GM15510 (cell line): ENCODE results near the gene FBRS.

ENCODE experiments used
- POLR2A ChIP-seq: IDR thresholded peaks from 3 replicates; pipeline ENCODE4 v1.6.1; 2011; ENCODE audit warnings: borderline replicate concordance; ENCODE audit not compliant: insufficient read length; ENCODE audit errors: extremely low read depth

FBRS gene

DNA sequence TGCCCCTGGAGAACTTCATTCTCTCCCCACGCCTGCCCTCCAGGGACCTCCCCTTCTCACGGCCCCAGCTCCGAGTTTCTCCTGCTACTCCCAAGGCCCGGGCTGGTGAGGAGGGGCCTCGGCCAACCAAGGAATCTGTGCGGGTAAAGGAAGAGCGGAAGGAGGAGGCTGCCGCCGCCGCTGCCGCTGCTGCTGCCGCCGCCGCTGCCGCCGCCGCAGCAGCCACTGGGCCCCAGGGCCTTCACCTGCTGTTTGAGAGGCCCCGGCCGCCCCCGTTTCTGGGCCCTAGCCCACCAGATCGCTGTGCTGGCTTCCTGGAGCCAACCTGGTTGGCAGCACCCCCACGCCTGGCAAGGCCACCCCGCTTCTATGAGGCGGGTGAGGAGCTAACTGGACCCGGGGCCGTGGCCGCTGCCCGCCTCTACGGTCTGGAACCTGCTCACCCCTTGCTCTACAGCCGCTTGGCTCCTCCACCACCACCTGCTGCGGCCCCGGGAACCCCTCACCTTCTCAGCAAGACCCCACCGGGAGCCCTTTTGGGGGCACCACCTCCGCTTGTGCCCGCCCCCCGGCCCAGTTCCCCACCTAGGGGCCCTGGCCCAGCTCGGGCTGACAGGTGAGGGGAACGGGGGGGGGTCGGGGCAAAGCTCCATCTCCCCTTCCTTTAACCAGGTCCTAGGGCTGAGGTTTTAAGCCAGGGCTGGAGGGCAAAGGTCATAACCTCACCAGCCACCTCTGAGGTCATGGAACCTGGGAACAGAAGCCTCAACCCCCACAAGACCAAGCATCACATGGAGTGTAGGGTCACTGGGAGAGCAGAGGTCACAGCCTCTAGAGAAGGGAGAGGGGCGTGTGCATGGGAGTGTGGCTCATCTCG is 11.0 kb downstream of the FBRS start:
- no peak for TF ChIP-seq POLR2A

DNA sequence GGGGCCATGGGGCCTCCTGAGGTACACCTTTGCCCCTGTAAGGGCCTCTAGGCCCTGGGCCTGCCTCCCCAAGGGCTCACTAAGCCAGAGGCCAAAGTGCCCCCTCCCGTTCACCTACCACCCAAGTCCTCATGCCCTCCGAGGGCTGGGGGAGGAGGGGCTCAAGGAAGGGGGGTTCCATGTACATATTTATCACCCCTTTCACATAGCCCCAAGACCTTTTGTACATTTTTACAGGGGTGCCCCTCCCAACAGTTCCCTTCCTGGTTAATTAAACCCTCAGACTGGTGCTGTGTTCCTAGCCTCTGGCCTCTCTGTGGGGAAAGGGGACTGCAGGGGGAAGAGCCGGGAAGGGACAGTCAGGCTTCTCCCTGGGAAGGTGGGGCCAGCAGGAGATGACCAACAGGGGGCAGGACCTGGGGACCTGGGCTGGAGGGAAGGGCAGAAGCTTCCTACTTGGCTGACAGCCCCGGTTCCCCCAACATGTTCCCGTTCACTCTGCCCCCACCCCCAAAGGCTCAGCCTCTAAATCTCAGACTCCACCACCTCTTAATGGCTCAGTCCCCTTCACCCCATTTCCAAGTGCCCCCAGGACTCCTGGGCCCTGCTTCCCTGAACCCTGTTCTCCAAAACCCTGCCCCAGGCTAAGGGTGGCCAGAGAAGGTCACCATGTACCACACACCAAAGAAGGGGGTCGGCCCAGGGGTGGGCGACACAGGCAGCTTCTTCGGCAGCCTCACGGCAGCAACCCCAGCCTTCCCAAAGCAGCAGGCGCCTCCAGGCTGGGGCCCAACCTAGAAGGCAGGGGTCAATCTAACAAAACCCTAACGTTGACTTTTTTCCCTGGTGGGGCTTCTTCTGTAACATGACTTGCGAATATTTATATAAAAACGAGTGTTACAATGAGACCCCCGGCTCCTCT is 11.9 kb downstream of the FBRS start:
- TF ChIP-seq POLR2A: no peak

DNA sequence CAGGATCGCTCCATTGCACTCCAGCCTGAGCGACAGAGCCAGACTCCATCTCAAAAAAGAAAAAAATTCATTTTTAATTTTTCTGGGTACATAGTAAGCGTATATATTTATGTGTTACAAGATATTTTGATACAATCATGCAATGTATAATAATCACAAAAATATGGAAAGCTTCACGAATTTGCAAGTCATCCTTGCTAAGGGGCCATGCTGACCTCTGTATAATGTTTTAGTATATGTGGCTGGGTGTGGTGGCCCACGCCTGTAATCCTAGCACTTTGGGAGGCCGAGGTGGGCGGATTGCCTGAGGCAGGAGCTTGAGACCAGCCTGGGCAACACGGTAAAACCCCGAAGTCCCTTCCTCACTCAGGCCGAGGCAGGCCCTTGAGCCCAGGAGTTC is 16.9 kb downstream of the FBRS start:
- no peak for TF ChIP-seq POLR2A

DNA sequence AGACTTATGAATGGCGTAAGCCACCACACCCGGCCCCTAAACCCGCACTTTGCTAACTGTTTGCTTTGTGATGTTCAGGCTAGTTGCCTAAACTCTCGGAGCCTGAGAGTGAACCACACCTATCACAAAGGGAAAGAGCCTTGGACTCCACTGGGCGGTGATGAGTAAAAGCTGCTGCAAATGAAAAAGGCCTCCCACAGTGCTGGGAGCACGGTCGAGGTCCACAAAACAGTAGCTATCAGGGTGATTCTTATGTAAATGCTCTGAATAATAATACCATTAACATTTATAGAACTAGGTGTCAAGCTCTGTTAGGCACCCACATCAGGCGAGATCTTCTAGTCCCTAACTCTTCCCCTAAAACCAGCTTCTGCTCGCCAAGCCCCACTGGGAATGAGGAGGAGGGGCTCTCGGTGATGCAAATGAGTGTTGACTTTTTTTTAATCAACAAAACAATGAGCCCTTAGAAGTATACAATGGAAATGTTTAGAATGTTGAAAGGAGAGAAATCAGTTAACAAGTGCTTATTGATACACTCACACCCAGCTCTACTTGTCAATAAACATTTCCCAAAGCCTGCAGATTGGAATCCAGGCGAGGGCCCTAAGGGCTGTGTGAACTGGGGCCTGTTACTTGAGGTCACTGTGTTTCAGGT is 19.8 kb downstream of the FBRS start:
- TF ChIP-seq POLR2A: no peak

DNA sequence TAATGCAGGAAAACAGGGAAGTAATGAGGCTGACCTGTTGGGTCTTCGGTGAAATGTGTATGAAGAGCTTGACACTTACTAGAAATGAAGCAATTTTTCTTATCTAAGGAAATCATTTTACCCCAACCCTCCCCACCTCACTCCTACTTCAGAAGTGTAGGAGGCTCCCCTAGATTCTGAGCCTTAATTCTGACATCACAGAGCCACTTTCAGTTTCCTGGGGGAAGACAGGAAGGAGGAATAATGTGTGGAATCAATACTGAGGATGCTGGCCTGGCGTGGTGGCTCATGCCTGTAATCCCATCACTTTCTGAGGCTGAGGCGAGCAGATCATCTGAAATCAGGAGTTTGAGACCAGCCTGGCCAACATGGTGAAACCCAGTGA is 20.3 kb downstream of the FBRS start:
- TF ChIP-seq POLR2A: no peak

DNA sequence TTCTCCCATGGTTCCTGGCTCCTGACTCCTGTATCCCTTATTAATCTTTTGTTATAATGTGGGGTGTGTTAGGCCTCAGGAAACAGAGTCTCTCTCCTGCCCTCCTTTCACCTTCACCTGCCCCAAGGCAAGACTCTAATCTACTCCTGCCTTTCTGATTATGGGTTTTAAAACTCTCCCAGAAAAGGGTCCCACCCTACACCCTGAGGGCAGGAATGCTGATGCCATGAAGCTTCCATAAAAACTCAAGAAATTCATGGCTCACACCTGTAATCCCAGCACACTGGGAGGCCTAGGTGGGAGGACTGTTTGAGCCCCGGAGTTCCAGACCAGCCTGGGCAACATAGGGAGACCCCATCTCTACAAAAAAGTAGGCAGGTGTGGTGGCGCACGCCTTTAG is 22.1 kb downstream of the FBRS start:
- no peak for TF ChIP-seq POLR2A

DNA sequence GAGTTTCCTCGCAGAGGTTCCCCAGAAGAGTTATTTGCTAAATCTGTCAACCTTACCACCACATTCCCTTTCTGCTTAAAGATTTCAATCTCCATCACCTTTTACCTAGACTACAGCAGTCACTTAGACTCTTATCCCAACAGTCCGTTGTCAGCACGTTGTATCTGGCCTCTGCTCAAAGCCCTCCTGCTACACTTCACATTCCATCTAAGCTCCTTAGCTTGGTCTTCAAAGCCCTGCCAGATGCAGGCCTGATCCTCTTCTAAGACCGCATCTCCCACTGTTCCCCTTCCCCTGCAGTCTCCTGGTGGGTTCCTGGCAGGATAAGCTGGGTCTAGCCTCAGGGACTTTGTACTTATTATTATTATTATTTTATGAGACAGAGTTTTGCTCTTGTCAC is 30.5 kb downstream of the FBRS start:
- no peak for TF ChIP-seq POLR2A

DNA sequence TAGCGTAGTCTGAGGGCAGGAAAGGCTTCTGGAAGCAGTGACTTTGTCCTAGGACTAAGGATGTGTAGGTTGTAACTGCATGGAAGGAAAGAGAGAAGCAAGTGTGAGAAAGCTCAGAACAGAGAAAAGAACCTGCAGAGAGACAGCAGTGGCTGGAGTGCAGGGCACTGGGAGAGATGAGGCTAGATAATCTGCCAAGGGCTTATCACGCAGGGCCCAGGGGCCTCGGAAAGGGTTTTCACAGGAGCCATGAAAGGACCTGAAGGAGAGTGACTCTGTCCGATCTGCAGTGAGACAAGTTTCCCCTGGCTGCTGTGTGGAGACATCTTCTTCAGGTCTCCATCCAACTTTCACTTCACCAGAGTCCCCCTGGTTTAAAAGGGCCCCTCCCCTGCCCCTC is 33.7 kb downstream of the FBRS start:
- no peak for TF ChIP-seq POLR2A

DNA sequence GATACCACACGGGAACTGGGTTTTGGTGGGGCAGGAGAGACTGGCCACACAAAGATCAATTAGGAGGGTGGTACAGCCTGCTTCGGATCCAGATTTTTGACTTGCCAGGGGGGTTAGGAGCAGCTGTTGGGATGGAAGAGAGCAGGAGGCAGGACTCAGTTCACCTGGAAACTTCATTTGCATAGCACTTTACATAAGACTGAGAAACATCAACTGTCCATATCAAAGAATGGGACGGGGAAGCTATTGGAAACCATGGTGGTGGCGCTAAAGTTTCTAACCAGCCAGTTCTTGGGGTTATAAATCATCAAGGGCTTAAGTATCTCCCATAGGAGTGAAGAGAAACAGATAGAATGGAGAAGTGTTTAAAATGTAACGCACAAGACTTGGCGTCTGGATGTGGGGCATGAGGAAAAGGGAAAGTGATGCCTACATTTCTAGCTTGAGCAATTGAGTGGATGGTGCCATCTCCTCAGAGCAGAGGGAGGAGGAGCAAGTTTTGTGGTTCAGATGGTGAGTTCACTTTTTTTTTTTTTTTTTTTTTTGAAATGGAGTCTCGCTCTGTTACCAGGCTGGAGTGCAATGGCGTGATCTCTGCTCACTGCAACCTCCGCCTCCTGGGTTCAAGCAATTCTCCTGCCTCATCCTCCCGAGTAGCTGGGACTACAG is 34.3 kb downstream of the FBRS start:
- no peak for TF ChIP-seq POLR2A

DNA sequence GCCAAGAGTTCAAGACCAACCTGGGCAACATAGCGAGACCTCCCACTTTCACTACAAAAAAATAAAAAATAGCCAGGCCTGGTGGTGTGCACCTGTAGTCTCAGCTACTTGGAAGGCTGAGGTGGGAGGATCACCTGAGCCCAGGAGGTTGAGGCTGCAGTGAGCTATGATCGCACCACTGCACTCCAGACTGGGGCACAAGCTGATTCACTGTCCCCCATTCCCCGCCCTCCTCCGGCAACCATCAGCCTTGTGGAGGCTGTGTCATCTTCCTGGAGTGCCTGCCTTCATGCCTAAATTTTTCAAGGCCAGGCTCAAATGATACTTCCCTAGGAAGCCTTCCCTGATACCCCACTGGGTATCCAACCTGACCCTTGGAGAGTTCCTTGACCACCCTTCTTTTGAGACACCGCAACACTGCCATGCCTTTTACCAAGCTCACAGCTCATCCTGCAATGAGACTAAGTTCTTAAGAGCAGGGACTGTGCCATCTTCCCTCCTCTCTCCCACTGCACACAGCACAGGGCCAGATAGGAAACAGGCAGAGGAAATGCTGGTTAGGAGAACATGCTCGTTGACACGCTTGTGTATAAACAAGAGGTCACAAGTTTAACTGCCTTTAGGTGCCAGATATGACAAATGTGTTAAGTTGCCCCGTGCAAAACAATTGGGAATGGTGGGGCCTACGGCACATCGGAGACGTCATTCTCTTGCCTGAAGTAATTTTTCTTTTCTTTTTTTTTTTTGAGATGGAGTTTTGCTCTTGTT is 36.9 kb downstream of the FBRS start:
- TF ChIP-seq POLR2A: no peak

DNA sequence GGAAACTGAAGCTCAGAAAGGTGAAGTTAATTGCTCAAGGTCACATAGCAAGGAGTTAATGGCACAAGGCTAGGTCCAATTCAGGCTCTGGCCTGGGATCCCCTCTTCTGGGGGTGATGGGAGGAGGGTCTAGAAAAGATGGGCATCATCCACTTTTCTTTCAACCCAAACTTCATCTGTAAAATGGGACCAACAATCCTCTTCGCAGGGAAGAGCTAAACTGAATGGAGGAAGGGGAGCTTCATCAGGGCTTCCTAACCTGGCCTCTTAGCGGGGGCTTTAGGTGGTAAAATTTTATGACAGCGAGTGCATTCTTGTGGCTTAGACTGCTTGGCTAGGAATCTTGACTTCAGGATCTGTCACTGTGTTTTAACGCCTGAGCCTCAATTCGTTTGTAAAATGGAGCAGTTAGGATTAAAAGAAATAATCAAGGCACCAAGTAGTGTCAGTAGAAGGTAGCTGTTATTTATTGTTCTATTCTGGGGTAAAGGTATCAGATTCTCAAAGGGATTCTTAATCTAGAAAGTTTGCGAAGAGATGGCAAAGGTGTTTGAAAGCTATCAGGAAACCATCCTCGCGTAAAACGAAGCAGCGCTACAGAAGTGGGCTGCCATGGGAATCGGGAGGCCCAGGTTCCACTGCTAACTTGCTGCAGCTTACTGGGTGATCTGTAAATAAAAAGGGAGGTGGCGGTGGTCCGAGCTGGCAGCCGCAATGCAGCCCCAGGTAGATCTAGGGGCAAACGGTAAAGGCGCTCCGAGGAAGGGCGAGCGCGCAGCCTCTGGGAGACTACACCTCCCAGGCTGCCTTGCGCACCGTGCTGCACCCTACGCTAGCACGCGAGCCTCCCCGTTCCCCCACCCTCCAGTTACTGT is 39.3 kb downstream of the FBRS start:
- no peak for TF ChIP-seq POLR2A

DNA sequence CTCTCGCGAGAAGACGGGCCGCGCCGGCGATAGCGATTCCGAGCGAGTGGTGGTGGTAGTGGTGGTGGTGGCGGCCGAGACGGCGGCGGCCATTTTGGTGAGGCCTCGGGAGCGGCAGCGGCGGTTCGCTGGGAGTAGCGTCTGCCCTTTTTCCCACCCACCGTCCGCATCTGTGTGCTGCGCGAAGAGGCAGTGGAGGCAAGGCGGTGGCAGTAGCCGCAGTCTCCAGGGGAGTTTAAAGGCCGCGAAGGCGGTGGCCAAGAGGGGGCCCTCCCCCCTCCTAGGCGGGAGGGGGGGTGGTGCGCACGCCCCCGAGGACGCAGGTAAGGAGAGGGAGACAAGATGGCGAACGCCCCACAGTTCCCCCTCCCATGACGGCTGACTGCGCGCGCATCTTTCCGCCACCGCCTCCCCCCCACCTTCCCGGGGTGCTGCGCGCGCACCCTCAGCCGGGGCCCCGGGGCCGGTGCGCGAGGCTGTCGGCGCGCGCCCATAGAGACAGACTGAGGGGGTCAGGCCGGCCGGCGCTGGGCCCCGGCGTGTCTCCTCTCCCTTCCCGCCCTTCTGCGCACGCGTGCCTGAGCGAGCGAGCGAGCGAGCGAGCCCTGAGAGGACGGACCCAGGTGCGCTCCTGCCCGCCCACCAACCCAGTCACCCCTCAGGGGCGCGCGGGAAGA is 40.0 kb downstream of the FBRS start:
- TF ChIP-seq POLR2A: peak; percentile 77
